IMR-90 (cell line): ENCODE measurements around the gene SRP19.

ENCODE experiments used
- CEBPB ChIP-seq: IDR thresholded peaks from 2 replicates; pipeline ENCODE4 v1.6.1; 2012; ENCODE audit warnings: low read depth, low read length, improper control_type of control experiment
- CHD1 ChIP-seq: IDR thresholded peaks from 2 replicates; pipeline ENCODE4 v1.6.1; 2012; ENCODE audit warnings: low read depth, low read length, improper control_type of control experiment
- MAFK ChIP-seq: IDR thresholded peaks from 2 replicates; pipeline ENCODE4 v1.6.1; 2012; ENCODE audit warnings: low read depth, low read length, improper control_type of control experiment
- MAZ ChIP-seq: IDR thresholded peaks from 2 replicates; pipeline ENCODE4 v1.6.1; 2012; ENCODE audit warnings: low read depth, mild to moderate bottlenecking, low read length, improper control_type of control experiment, moderate library complexity, borderline replicate concordance
- NFE2L2 ChIP-seq: fragments of 150-350 bp; IDR thresholded peaks from 2 replicates; pipeline ENCODE4 v1.6.1; 2016; ENCODE audit warnings: low read depth, mild to moderate bottlenecking, low read length
- POLR2A ChIP-seq: IDR thresholded peaks from 2 replicates; pipeline ENCODE4 v1.6.1; 2012; ENCODE audit warnings: mild to moderate bottlenecking, low read depth, low read length
- RAD21 ChIP-seq: IDR thresholded peaks from 2 replicates; pipeline ENCODE4 v1.6.1; 2012; ENCODE audit warnings: low read length, improper control_type of control experiment
- RCOR1 ChIP-seq: IDR thresholded peaks from 2 replicates; pipeline ENCODE4 v1.6.1; 2012; ENCODE audit warnings: mild to moderate bottlenecking, low read length, improper control_type of control experiment; ENCODE audit not compliant: insufficient replicate concordance
- TF ChIP-seq, protein P1 (sequence below): conservative IDR thresholded peaks from 2 replicates; pipeline ENCODE4 v1.5.1; 2012; ENCODE audit warnings: mild to moderate bottlenecking, low read depth, low read length, improper control_type of control experiment
- TF ChIP-seq, protein P2 (sequence below): fragments of 150-350 bp; IDR thresholded peaks from 2 replicates; pipeline ENCODE4 v1.6.1; 2017; ENCODE audit warnings: mild to moderate bottlenecking, antibody characterized with exemption, low read length, low read depth

DNA sequence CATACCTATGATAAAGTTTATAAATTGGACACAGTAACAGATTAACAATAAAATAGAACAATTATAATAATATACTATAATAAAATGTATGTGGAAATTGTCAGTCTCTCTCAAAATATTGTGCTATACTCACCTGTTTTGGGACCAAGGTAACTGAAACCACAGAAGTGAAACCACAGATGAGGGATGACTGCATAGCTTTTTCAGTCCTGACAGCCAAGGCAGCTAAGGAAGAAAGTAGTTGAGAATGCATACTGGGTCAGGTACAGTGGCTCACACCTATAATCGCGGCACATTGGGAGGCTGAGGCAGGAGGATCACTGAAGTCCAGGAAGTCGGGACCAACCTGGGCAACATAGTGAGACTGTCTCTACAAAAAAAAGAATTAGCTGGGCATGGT is 8.9 kb downstream of the SRP19 start:
- TF ChIP-seq, protein P1, sequence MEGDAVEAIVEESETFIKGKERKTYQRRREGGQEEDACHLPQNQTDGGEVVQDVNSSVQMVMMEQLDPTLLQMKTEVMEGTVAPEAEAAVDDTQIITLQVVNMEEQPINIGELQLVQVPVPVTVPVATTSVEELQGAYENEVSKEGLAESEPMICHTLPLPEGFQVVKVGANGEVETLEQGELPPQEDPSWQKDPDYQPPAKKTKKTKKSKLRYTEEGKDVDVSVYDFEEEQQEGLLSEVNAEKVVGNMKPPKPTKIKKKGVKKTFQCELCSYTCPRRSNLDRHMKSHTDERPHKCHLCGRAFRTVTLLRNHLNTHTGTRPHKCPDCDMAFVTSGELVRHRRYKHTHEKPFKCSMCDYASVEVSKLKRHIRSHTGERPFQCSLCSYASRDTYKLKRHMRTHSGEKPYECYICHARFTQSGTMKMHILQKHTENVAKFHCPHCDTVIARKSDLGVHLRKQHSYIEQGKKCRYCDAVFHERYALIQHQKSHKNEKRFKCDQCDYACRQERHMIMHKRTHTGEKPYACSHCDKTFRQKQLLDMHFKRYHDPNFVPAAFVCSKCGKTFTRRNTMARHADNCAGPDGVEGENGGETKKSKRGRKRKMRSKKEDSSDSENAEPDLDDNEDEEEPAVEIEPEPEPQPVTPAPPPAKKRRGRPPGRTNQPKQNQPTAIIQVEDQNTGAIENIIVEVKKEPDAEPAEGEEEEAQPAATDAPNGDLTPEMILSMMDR, result no peak
- no peak for TF ChIP-seq RCOR1
- TF ChIP-seq POLR2A, result no peak
- no peak for TF ChIP-seq CEBPB
- no peak for TF ChIP-seq NFE2L2
- TF ChIP-seq, protein P2, sequence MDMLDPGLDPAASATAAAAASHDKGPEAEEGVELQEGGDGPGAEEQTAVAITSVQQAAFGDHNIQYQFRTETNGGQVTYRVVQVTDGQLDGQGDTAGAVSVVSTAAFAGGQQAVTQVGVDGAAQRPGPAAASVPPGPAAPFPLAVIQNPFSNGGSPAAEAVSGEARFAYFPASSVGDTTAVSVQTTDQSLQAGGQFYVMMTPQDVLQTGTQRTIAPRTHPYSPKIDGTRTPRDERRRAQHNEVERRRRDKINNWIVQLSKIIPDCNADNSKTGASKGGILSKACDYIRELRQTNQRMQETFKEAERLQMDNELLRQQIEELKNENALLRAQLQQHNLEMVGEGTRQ, result no peak
- no peak for TF ChIP-seq MAZ
- no peak for TF ChIP-seq MAFK
- TF ChIP-seq RAD21, result no peak
- TF ChIP-seq CHD1, result no peak
